ENCODE results near the gene ZRANB1.

The ZRANB1 gene

DNA sequence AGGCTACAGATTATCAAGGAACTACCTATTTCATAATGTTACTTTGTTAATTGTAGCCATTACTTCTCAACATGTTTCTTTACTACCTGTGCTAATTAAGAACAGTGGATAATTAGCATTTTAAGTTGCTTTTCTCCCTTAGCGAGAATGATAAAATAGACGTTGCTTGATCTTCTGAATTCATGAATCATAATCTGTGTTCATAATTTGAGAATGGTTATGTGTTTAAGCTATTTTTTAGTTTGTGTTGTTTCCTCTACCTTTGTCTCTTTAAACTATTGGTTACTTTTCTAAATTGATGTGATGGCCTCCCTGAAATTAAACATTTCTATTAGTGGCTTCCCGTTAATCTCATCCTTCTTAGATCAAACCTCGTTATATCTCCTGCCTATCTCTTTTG lies at the start of gene ZRANB1:
Gene ZRANB1 (plus strand): TSS at position 301 of the 400 bp plus-strand sequence. CDS start 371 bp downstream, outside the sequence.
- no peak within 1 kb of the TSS for H3K27ac ChIP-seq
- TF ChIP-seq, protein P1, sequence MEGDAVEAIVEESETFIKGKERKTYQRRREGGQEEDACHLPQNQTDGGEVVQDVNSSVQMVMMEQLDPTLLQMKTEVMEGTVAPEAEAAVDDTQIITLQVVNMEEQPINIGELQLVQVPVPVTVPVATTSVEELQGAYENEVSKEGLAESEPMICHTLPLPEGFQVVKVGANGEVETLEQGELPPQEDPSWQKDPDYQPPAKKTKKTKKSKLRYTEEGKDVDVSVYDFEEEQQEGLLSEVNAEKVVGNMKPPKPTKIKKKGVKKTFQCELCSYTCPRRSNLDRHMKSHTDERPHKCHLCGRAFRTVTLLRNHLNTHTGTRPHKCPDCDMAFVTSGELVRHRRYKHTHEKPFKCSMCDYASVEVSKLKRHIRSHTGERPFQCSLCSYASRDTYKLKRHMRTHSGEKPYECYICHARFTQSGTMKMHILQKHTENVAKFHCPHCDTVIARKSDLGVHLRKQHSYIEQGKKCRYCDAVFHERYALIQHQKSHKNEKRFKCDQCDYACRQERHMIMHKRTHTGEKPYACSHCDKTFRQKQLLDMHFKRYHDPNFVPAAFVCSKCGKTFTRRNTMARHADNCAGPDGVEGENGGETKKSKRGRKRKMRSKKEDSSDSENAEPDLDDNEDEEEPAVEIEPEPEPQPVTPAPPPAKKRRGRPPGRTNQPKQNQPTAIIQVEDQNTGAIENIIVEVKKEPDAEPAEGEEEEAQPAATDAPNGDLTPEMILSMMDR (IDR thresholded peaks at IDR 0.05), result no peak
- TF ChIP-seq ZFX (IDR thresholded peaks at IDR 0.05; ENCODE audit: borderline replicate concordance), result no peak

DNA sequence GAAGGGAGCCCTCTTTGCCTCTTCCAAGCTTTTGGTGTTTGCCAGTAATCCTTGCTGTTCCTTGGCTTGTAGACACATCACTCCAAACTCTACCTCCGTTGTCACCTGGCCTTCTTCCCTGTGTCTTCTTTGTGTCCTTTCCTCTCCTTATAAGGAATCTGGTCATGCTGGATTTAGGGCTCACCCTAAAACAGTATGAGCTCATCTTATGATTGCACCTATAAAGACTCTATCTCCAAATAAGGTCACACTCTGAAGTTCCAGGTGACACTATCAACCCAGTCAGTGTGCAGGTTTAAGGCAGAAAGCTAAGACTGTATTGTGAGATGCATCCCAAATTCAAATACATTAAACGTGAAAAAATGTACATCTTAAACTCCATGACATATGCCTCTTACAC lies 49.0 kb upstream of the ZRANB1 start:
- no peak overlapping the region for H3K27ac ChIP-seq
- TF ChIP-seq ZFX (IDR thresholded peaks at IDR 0.05; ENCODE audit: borderline replicate concordance), result no peak
- TF ChIP-seq, protein P1 (IDR thresholded peaks at IDR 0.05), result no peak

DNA sequence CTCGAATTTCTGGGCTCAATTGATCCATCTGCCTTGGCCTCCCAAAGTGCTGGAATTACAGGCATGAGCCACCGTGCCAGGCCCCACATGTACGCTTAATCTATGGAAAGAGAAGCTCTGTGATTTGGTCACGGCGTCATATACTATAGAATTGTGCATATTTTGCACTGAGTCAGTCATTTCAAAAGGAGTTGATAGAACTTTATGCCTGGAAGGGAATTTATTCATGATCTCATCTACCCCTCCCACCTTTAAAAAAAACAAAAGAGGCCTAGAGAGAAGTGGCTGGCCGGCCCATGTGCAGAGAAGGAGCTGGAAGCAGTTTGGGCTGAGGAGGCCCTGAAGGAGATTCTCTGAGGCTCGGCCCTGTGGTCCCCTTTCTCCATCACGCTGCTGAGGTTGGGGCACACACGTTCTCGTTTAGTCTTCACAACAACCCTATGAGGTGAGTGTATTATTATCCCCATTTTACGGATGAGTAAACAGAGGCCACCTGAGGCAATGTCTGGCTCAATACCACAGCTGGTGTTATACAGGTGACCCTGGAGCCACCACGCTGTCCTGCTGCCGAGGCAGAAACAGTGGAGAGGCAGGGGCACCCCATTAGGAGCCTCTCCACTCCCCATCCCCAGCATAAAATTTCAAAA lies 47.2 kb upstream of the ZRANB1 start:
- no peak overlapping the region for H3K27ac ChIP-seq
- no peak for TF ChIP-seq ZFX (IDR thresholded peaks at IDR 0.05; ENCODE audit: borderline replicate concordance)
- TF ChIP-seq, protein P1 (IDR thresholded peaks at IDR 0.05), result no peak

DNA sequence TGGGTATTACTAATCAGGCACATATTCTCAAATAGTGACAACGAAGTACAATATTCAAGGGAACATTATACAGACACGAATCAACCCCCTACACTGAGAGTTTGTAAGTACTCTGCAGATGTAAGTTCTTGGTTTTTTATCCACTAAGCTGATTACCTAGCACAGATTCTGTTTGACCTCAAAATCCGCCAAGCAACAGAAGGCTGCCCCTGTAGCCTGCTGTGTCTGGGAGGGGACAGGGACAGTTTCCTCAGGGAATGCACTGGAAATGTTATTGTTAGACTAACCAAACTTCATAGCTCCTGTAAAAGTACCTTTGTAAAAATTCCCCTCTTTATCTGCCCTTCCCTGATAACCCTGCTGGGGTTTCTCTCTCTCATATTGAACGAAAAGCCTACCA lies 45.2 kb upstream of the ZRANB1 start:
- TF ChIP-seq ZFX (IDR thresholded peaks at IDR 0.05; ENCODE audit: borderline replicate concordance), result no peak
- TF ChIP-seq, protein P1 (IDR thresholded peaks at IDR 0.05), result no peak
- no peak overlapping the region for H3K27ac ChIP-seq

DNA sequence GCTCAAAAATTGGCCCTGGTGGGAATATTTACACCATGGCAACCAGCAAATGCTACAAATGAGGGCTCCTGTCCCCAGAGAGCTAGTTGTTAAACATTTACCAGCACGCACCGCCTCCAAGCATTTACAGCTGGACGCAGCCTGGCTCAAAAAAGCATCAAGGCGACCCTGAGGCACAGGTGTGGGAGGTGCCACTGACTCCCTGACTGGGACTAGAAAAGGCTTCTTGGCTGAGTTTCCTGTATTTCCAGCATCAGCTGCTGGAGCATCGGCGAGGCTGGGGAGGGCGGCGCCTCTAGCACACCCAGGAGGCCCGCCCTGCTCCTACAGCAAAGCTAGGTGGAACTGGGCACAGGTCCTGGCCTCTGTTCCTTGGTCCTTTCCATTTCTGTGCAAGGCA lies 43.5 kb upstream of the ZRANB1 start:
- TF ChIP-seq, protein P1 (IDR thresholded peaks at IDR 0.05), result no peak; the same call in 1 of the 2 replicates
- TF ChIP-seq ZFX (IDR thresholded peaks at IDR 0.05; ENCODE audit: borderline replicate concordance), result no peak
- H3K27ac ChIP-seq, result no peak overlapping the region

DNA sequence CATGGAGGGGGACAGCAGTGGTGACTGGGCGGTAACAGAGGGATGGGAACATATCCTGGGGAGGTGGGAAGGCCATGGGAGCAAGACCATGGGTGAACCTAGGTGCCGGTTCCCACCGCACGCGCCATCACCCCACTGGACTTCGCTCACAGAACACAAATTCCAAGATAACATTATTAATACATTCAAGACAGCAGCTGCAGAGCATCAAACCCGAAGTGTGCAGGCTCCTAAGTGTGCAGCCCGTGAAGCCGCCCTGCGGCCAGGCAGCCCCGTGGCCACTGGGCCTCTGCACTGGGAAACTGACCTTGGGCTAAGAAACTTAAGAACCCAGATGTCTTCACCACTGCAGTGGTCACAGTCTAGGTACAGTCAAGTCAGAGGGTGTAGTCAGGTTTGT lies 42.8 kb upstream of the ZRANB1 start:
- TF ChIP-seq, protein P1 (IDR thresholded peaks at IDR 0.05), result no peak
- TF ChIP-seq ZFX (IDR thresholded peaks at IDR 0.05; ENCODE audit: borderline replicate concordance), result no peak

DNA sequence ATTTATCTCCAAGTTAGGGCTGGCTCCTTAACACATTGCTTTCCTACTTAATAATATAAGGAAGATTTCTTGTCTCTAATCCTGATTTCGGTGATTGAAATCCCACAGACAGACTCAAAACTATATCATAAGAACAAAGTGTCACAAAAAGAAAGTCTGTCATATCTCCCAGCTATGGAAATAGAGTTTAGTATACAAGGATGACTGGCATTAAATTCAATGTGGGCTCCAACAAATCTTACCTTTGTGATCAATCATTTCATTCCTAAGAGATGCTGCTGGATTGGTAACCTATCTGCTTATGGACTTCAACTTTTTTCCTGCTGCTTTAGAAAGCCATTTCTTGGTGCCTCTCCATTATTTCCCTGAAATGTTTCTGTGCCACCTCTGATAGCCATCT lies 39.5 kb upstream of the ZRANB1 start:
- TF ChIP-seq, protein P1 (IDR thresholded peaks at IDR 0.05), result no peak
- TF ChIP-seq ZFX (IDR thresholded peaks at IDR 0.05; ENCODE audit: borderline replicate concordance), result no peak
- H3K27ac ChIP-seq, result no peak overlapping the region

More for the DNA sequence above, 42.8 kb upstream of the ZRANB1 start:
- no peak overlapping the region for H3K27ac ChIP-seq

Measured in 22Rv1 (cell line).